ENCODE results near the gene KIF26A.

The KIF26A gene

DNA sequence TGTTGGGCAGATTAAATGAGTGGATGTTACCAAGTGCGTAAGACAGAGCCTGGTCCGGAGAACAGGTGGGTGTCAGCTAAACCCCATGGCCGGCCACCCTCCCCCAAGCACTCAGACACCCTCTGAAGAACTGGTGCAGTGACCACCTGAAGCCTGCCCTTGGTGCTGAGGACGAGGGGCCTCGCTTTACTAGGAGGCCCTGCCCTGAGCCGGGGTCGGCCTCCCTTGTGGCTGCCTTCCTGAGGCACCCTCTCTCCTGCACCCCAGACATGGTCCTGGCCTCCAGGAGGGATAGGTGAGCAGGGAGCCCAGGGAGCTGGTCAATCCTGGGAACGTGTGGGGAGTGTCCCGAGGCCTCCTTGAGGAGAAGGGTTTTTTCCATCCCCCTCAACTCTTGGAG, 4.9 kb upstream of the KIF26A start:
- TF ChIP-seq, protein P1, sequence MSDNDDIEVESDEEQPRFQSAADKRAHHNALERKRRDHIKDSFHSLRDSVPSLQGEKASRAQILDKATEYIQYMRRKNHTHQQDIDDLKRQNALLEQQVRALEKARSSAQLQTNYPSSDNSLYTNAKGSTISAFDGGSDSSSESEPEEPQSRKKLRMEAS (IDR thresholded peaks at IDR 0.05), result no peak
- TF ChIP-seq TCF12 (IDR thresholded peaks at IDR 0.05; ENCODE audit: low read depth) (no peak), RAD21 (IDR thresholded peaks at IDR 0.05; ENCODE audit: low read depth) (no peak), EGR1 (IDR thresholded peaks at IDR 0.05) (no peak), TAF1 (IDR thresholded peaks at IDR 0.05; ENCODE audit: low read depth) (no peak), YY1 (IDR thresholded peaks at IDR 0.05; ENCODE audit: low read depth) (no peak), EP300 (IDR thresholded peaks at IDR 0.05; ENCODE audit: borderline replicate concordance) (no peak), CREB1 (IDR thresholded peaks at IDR 0.05; ENCODE audit: low read depth) (no peak), FOXM1 (IDR thresholded peaks at IDR 0.05; ENCODE audit: borderline replicate concordance, low read depth) (no peak), NFIC (IDR thresholded peaks at IDR 0.05) (no peak), ZBTB7A (IDR thresholded peaks at IDR 0.05; ENCODE audit: low read depth) (no peak), TEAD4 (IDR thresholded peaks at IDR 0.05) (no peak), CEBPB (IDR thresholded peaks at IDR 0.05) (no peak)
- TF ChIP-seq, protein P2, sequence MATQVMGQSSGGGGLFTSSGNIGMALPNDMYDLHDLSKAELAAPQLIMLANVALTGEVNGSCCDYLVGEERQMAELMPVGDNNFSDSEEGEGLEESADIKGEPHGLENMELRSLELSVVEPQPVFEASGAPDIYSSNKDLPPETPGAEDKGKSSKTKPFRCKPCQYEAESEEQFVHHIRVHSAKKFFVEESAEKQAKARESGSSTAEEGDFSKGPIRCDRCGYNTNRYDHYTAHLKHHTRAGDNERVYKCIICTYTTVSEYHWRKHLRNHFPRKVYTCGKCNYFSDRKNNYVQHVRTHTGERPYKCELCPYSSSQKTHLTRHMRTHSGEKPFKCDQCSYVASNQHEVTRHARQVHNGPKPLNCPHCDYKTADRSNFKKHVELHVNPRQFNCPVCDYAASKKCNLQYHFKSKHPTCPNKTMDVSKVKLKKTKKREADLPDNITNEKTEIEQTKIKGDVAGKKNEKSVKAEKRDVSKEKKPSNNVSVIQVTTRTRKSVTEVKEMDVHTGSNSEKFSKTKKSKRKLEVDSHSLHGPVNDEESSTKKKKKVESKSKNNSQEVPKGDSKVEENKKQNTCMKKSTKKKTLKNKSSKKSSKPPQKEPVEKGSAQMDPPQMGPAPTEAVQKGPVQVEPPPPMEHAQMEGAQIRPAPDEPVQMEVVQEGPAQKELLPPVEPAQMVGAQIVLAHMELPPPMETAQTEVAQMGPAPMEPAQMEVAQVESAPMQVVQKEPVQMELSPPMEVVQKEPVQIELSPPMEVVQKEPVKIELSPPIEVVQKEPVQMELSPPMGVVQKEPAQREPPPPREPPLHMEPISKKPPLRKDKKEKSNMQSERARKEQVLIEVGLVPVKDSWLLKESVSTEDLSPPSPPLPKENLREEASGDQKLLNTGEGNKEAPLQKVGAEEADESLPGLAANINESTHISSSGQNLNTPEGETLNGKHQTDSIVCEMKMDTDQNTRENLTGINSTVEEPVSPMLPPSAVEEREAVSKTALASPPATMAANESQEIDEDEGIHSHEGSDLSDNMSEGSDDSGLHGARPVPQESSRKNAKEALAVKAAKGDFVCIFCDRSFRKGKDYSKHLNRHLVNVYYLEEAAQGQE (IDR thresholded peaks at IDR 0.05; ENCODE audit: low read depth), result no peak
- TF ChIP-seq, protein P3, sequence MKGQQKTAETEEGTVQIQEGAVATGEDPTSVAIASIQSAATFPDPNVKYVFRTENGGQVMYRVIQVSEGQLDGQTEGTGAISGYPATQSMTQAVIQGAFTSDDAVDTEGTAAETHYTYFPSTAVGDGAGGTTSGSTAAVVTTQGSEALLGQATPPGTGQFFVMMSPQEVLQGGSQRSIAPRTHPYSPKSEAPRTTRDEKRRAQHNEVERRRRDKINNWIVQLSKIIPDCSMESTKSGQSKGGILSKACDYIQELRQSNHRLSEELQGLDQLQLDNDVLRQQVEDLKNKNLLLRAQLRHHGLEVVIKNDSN (IDR thresholded peaks at IDR 0.05), result no peak

DNA sequence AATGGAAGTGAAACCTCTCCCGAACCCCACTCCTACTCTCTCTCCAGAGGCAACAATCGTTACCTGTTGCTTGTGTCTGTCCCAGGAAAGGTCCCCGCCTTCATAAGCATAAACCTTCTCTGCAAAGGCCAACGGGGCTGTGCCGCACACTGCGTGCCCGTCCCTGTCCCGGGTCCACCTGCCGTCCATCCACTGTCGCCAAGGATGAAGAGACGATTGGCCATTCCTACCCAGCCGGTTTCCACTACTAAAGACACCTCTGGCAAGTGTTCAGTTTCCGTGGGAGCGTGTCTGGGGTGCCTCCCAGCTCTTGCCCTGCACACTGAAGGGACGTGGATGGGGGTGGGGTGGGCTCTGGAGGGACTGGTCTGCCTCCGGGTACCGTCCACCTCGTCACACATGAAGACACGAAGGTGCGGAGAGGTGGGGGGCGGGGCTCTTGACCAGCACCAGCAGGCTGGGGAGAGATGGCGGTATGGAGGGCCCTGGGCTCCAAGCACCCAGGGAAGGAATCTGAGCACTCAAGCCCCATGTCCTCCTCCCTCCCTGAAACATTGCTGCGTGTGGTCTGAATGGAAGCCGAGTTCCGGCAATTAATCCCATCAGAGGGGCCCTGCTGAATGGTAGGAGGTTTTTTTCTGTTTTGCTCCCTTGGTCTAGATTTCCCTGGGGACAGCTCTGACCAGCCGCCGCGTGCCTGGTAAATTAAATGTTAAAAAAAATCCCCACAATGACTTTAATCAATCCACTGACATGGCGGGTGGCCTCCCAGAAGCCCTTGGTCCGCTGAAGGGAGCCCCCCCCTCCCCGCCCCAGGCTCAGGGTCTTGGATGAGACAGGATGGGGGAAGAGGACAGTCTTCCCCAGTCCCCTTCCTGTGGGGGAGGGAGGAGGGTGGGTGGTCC, 4.1 kb upstream of the KIF26A start:
- TF ChIP-seq FOXM1 (IDR thresholded peaks at IDR 0.05; ENCODE audit: borderline replicate concordance, low read depth) (no peak), TCF12 (IDR thresholded peaks at IDR 0.05; ENCODE audit: low read depth) (no peak), EP300 (IDR thresholded peaks at IDR 0.05; ENCODE audit: borderline replicate concordance) (no peak), TEAD4 (IDR thresholded peaks at IDR 0.05) (no peak), RAD21 (IDR thresholded peaks at IDR 0.05; ENCODE audit: low read depth) (no peak), ZBTB7A (IDR thresholded peaks at IDR 0.05; ENCODE audit: low read depth) (no peak), YY1 (IDR thresholded peaks at IDR 0.05; ENCODE audit: low read depth) (no peak), TAF1 (IDR thresholded peaks at IDR 0.05; ENCODE audit: low read depth) (no peak), NFIC (IDR thresholded peaks at IDR 0.05) (no peak), CEBPB (IDR thresholded peaks at IDR 0.05) (no peak), CREB1 (IDR thresholded peaks at IDR 0.05; ENCODE audit: low read depth) (no peak), EGR1 (IDR thresholded peaks at IDR 0.05) (no peak)
- TF ChIP-seq, protein P1 (IDR thresholded peaks at IDR 0.05), result no peak
- TF ChIP-seq, protein P2 (IDR thresholded peaks at IDR 0.05; ENCODE audit: low read depth), result no peak
- TF ChIP-seq, protein P3 (IDR thresholded peaks at IDR 0.05), result no peak

DNA sequence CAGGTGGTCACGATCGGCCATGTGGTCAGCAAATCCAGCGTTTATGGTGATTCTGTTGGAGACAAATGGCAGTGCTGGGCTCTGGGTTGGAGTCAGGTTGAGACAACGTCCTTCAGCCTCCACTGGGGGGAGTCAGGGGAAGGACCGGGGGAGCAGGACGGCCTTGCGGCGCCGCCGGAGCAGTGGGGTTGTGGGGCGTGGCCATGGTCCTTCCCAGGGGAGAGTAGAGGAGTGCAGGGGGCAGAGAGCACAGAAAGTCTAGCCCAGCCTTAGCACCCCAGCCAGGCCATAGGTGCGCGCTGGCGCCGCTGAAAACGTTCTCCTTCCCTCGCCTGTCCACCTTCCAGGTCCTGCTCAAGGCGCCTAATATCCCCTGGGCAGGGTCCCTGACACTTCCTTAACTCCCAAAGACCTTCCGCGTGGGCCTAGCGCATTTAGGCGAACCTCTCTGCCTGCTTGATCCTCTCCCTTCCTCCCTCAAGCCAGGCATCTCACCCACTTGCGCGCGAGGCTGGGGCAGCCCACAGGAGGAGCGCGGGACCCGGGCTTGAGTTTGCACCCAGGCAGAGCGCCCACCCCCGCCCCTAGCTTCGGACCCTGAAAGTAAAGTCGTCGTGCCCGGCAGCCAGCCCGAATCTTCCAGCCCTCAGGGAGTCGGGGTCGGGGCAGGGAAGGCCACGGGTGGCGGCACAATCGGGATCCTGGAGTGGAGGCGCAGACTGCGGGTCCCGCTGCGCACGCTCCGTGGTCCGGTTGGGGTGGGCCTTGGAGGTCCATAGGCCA, 3.1 kb upstream of the KIF26A start:
- TF ChIP-seq EGR1 (IDR thresholded peaks at IDR 0.05) (no peak), TCF12 (IDR thresholded peaks at IDR 0.05; ENCODE audit: low read depth) (no peak)

DNA sequence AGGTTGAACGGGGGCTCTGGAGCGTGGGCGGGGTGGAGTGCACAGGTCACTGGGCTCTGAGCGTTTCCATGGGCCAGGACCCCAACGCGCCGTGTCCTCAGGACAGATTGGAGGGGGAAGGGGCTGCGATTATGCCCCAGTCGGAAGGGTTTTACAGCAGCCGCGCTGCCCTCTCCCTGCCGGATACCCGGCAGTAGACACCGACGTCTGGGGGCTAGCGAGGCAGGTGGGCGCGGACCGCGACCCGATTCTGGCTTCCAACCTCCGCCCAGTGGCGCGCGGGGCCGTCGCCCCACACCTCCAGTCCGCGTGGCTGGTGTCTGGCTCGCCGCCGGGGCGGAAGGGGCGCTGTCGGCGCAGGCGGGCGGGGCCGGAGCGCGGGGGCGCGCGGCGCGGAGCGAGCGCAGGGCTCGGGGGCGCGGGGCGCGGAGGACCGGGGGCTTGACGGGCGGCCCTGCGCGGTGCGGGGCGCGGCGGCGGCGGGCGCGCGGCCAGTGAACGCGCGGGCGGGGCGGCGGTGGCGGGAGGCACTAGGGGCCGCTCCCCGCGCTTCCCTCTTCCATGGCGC, 2.4 kb upstream of the KIF26A start:
- no peak for TF ChIP-seq TCF12 (IDR thresholded peaks at IDR 0.05; ENCODE audit: low read depth)
- TF ChIP-seq, protein P3 (IDR thresholded peaks at IDR 0.05), result no peak
- TF ChIP-seq, protein P1 (IDR thresholded peaks at IDR 0.05), result no peak
- no peak for TF ChIP-seq EP300 (IDR thresholded peaks at IDR 0.05; ENCODE audit: borderline replicate concordance)
- TF ChIP-seq EGR1 (IDR thresholded peaks at IDR 0.05), result no peak
- TF ChIP-seq FOXM1 (IDR thresholded peaks at IDR 0.05; ENCODE audit: borderline replicate concordance, low read depth), result no peak
- no peak for TF ChIP-seq NFIC (IDR thresholded peaks at IDR 0.05)
- TF ChIP-seq, protein P2 (IDR thresholded peaks at IDR 0.05; ENCODE audit: low read depth), result no peak
- TF ChIP-seq CREB1 (IDR thresholded peaks at IDR 0.05; ENCODE audit: low read depth), result no peak
- no peak for TF ChIP-seq TAF1 (IDR thresholded peaks at IDR 0.05; ENCODE audit: low read depth)
- TF ChIP-seq RAD21 (IDR thresholded peaks at IDR 0.05; ENCODE audit: low read depth), result no peak
- TF ChIP-seq CEBPB (IDR thresholded peaks at IDR 0.05), result no peak

Data from Ishikawa (cell line).